ENCODE results near the gene LTA.

DNA sequence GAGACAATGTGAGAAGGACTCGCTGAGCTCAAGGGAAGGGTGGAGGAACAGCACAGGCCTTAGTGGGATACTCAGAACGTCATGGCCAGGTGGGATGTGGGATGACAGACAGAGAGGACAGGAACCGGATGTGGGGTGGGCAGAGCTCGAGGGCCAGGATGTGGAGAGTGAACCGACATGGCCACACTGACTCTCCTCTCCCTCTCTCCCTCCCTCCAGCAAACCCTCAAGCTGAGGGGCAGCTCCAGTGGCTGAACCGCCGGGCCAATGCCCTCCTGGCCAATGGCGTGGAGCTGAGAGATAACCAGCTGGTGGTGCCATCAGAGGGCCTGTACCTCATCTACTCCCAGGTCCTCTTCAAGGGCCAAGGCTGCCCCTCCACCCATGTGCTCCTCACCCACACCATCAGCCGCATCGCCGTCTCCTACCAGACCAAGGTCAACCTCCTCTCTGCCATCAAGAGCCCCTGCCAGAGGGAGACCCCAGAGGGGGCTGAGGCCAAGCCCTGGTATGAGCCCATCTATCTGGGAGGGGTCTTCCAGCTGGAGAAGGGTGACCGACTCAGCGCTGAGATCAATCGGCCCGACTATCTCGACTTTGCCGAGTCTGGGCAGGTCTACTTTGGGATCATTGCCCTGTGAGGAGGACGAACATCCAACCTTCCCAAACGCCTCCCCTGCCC lies 4.9 kb downstream of the LTA start:
- TF ChIP-seq POLR2A (IDR thresholded peaks at IDR 0.05): no peak
- TF ChIP-seq, protein P1, sequence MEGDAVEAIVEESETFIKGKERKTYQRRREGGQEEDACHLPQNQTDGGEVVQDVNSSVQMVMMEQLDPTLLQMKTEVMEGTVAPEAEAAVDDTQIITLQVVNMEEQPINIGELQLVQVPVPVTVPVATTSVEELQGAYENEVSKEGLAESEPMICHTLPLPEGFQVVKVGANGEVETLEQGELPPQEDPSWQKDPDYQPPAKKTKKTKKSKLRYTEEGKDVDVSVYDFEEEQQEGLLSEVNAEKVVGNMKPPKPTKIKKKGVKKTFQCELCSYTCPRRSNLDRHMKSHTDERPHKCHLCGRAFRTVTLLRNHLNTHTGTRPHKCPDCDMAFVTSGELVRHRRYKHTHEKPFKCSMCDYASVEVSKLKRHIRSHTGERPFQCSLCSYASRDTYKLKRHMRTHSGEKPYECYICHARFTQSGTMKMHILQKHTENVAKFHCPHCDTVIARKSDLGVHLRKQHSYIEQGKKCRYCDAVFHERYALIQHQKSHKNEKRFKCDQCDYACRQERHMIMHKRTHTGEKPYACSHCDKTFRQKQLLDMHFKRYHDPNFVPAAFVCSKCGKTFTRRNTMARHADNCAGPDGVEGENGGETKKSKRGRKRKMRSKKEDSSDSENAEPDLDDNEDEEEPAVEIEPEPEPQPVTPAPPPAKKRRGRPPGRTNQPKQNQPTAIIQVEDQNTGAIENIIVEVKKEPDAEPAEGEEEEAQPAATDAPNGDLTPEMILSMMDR (IDR thresholded peaks at IDR 0.05): no peak

Measured in uterus (tissue), 2 donors.